CD4-positive, alpha-beta T cell treated with Interleukin-21 for 1 hour (primary cell): Measurements from ENCODE around the gene IL36A.

Source experiments
- DNase-seq: peaks from one replicate; pipeline ENCODE4 v3.0.0-alpha.2; 2020

Gene IL36A

GRCh38 chr2:113007250-113007649 is 2.0 kb downstream of the IL36A start:
- DNase-seq = no peak

- no peak for DNase-seq
These were observed 4.4 kb downstream of the IL36A start for GRCh38 chr2:113009622-113010021.

- DNase-seq = no peak
These were observed 4.8 kb downstream of the IL36A start for GRCh38 chr2:113010088-113010487.

GRCh38 chr2:113011108-113011507 is 5.8 kb downstream of the IL36A start:
- no peak for DNase-seq

- DNase-seq = no peak
These were observed 7.4 kb downstream of the IL36A start for GRCh38 chr2:113012436-113013335.

GRCh38 chr2:113013336-113013661 is 8.0 kb downstream of the IL36A start:
- DNase-seq = no peak

GRCh38 chr2:113014067-113014466 is 8.8 kb downstream of the IL36A start:
- DNase-seq = no peak

GRCh38 chr2:113015042-113015441 is 9.8 kb downstream of the IL36A start:
- DNase-seq = no peak

- DNase-seq = no peak
These were observed 10.4 kb downstream of the IL36A start for GRCh38 chr2:113015655-113016054.

- DNase-seq = no peak
These were observed 13.2 kb downstream of the IL36A start for GRCh38 chr2:113018509-113018908.

GRCh38 chr2:113021312-113021711 is 16.1 kb downstream of the IL36A start:
- DNase-seq = no peak

- no peak for DNase-seq
These were observed 19.5 kb downstream of the IL36A start for GRCh38 chr2:113024764-113025163.

- no peak for DNase-seq
These were observed 20.5 kb downstream of the IL36A start for GRCh38 chr2:113025737-113026136.

- DNase-seq = no peak
These were observed 22.4 kb downstream of the IL36A start for GRCh38 chr2:113027691-113028090.

- DNase-seq = no peak
These were observed 22.9 kb downstream of the IL36A start for GRCh38 chr2:113028112-113028511.

GRCh38 chr2:113032737-113033136 is 27.5 kb downstream of the IL36A start:
- DNase-seq = no peak

GRCh38 chr2:113034016-113034415 is 28.8 kb downstream of the IL36A start:
- no peak for DNase-seq

GRCh38 chr2:113036763-113037162 is 31.5 kb downstream of the IL36A start:
- no peak for DNase-seq

- DNase-seq = no peak
These were observed 33.0 kb downstream of the IL36A start for GRCh38 chr2:113038291-113038690.

GRCh38 chr2:113039158-113039557 is 33.9 kb downstream of the IL36A start:
- DNase-seq = no peak

- DNase-seq = no peak
These were observed 34.5 kb downstream of the IL36A start for GRCh38 chr2:113039719-113040118.

GRCh38 chr2:113041871-113042270 is 36.6 kb downstream of the IL36A start:
- DNase-seq = no peak

GRCh38 chr2:113046465-113046864 is 41.2 kb downstream of the IL36A start:
- DNase-seq = no peak

GRCh38 chr2:113050921-113051895 is 45.9 kb downstream of the IL36A start:
- no peak for DNase-seq
